Mesenchymal stem cell (in vitro differentiated cells and primary cell): ENCODE results near the gene NMNAT2.
A peak's percentile ranks its signal among the peaks of the same experiment; 100 is the strongest.
"Not testable (repeated sequence)": the region's sequence is repeated elsewhere in the genome, so short reads cannot be mapped to it uniquely, and the experiment has no call there.

ENCODE experiments used
- DNase-seq: peaks from one replicate; pipeline ENCODE4 v3.0.0-alpha.2; 2013
- H2AFZ ChIP-seq: one replicate; pipeline ENCODE4 v1.6.1; 2013; ENCODE audit warnings: low read depth, mild to moderate bottlenecking, control low read depth, inconsistent platforms, low read length, moderate library complexity
- H2AK5ac ChIP-seq: 2 replicates; pipeline ENCODE4 v1.6.1; 2013; ENCODE audit warnings: low read length, moderate library complexity, mild to moderate bottlenecking, inconsistent platforms; ENCODE audit not compliant: severe bottlenecking
- H2BK120ac ChIP-seq: one replicate; pipeline ENCODE4 v1.6.1; 2013; ENCODE audit warnings: low read depth, mild to moderate bottlenecking, inconsistent platforms, low read length, moderate library complexity
- H2BK12ac ChIP-seq, 2 experiments: one replicate each; pipeline ENCODE4 v1.6.1; 2013; ENCODE audit warnings: inconsistent platforms in 2 of 2, low read length in 2 of 2, mild to moderate bottlenecking in 2 of 2, moderate library complexity in 2 of 2, control low read depth in 1 of 2
- H2BK15ac ChIP-seq: one replicate; pipeline ENCODE4 v1.6.1; 2013; ENCODE audit warnings: mild to moderate bottlenecking, low read depth, inconsistent platforms; ENCODE audit not compliant: poor library complexity, severe bottlenecking
- H2BK5ac ChIP-seq: 2 replicates; pipeline ENCODE4 v1.6.1; 2013; ENCODE audit warnings: low read depth, mild to moderate bottlenecking, low read length, control low read depth, inconsistent platforms; ENCODE audit not compliant: poor library complexity, severe bottlenecking
- H3K14ac ChIP-seq, 2 experiments: one replicate each; pipeline ENCODE4 v1.6.1; 2013; ENCODE audit warnings: inconsistent platforms in 2 of 2, low read length in 2 of 2, control low read depth in 1 of 2, mild to moderate bottlenecking in 1 of 2, moderate library complexity in 1 of 2
- H3K18ac ChIP-seq, 2 experiments: one replicate each; pipeline ENCODE4 v1.6.1; 2013; ENCODE audit warnings: inconsistent platforms in 2 of 2, low read length in 2 of 2, control low read depth in 1 of 2, low read depth in 1 of 2, mild to moderate bottlenecking in 1 of 2
- H3K23ac ChIP-seq, 2 experiments: one replicate each; pipeline ENCODE4 v1.6.1; 2013; ENCODE audit warnings: inconsistent platforms in 2 of 2, low read length in 2 of 2, mild to moderate bottlenecking in 2 of 2, moderate library complexity in 2 of 2, control low read depth in 1 of 2
- H3K27ac ChIP-seq: 2 replicates; pipeline ENCODE4 v1.5.1; 2013; ENCODE audit warnings: mild to moderate bottlenecking, moderate library complexity, low read length, control low read depth, inconsistent platforms; ENCODE audit not compliant: poor library complexity, severe bottlenecking
- H3K27me3 ChIP-seq, 2 experiments: 2 replicates each; pipeline versions ENCODE4 v1.6.1 to v1.7.0; 2013; ENCODE audit warnings: low read length in 2 of 2, mild to moderate bottlenecking in 2 of 2, moderate library complexity in 2 of 2, control low read depth in 1 of 2, inconsistent platforms in 1 of 2; ENCODE audit not compliant: control insufficient read depth in 1 of 2, insufficient read depth in 1 of 2
- H3K36me3 ChIP-seq, 2 experiments: 2 replicates each; pipeline versions ENCODE4 v1.6.1 to v1.7.0; 2013; ENCODE audit warnings: low read length in 2 of 2, control low read depth in 1 of 2, inconsistent platforms in 1 of 2, low read depth in 1 of 2, mild to moderate bottlenecking in 1 of 2; ENCODE audit not compliant: insufficient read depth in 2 of 2, control insufficient read depth in 1 of 2
- H3K4ac ChIP-seq, 2 experiments: one replicate each; pipeline ENCODE4 v1.6.1; 2013; ENCODE audit warnings: inconsistent platforms in 2 of 2, low read length in 2 of 2, mild to moderate bottlenecking in 2 of 2, moderate library complexity in 2 of 2, control low read depth in 1 of 2, low read depth in 1 of 2
- H3K4me1 ChIP-seq: 2 replicates; pipeline ENCODE4 v1.6.1; 2013; ENCODE audit warnings: low read depth, low read length, control low read depth; ENCODE audit not compliant: control insufficient read depth, insufficient read depth
- H3K4me2 ChIP-seq: 2 replicates; pipeline ENCODE4 v1.6.1; 2013; ENCODE audit warnings: low read length, mild to moderate bottlenecking, inconsistent platforms; ENCODE audit not compliant: poor library complexity, severe bottlenecking
- H3K4me3 ChIP-seq, 2 experiments: 2 replicates each; pipeline versions ENCODE4 v1.5.1 to v1.7.0; 2013; ENCODE audit warnings: low read length in 2 of 2, mild to moderate bottlenecking in 2 of 2, control low read depth in 1 of 2, low read depth in 1 of 2; ENCODE audit not compliant: insufficient read depth in 1 of 2
- H3K79me1 ChIP-seq: replicated peaks from 2 replicates; pipeline ENCODE4 v1.6.1; 2013; ENCODE audit warnings: mild to moderate bottlenecking, control low read depth, low read length, inconsistent platforms; ENCODE audit not compliant: poor library complexity, severe bottlenecking
- H3K9ac ChIP-seq: 2 replicates; pipeline ENCODE4 v1.7.0; 2013; ENCODE audit warnings: mild to moderate bottlenecking, low read length, moderate library complexity
- H3K9me3 ChIP-seq: 2 replicates; pipeline ENCODE4 v1.7.0; 2013; ENCODE audit warnings: mild to moderate bottlenecking, low read length; ENCODE audit not compliant: control insufficient read depth
- H4K8ac ChIP-seq: one replicate; pipeline ENCODE4 v1.6.1; 2013; ENCODE audit warnings: inconsistent platforms, mild to moderate bottlenecking, low read length, moderate library complexity
- H4K91ac ChIP-seq: one replicate; pipeline ENCODE4 v1.6.1; 2013; ENCODE audit warnings: mild to moderate bottlenecking, low read length, inconsistent platforms
- WGBS: methylation state at CpG from one replicate; pipeline ENCODE4 v1.1.7; 2013; ENCODE audit warnings: mixed read lengths; 5-methylcytosine and 5-hydroxymethylcytosine counted together

The NMNAT2 gene

DNA sequence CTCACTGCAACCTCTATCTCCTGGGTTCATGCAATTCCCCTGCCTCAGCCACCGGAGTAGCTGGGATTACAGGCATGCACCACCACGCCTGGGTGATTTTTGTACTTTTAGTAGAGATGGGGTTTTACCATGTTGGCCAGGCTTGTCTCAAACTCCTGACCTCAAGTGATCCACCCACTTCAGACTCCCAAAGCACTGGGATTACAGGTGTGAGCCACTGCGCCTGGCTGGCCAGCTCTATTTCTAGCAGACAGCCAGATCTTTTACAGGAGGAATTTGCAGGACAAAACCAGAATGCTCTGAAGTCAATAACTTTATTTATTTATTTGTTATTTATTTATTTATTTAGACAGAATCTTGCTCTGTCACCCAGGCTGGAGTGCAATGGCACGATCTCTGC is 144.2 kb downstream of the NMNAT2 start:
- not testable (repeated sequence) for H2BK120ac ChIP-seq, H3K23ac ChIP-seq, H3K4ac ChIP-seq, H2AK5ac ChIP-seq, H3K36me3 ChIP-seq, H3K4me2 ChIP-seq, H4K8ac ChIP-seq, H3K9ac ChIP-seq, H2BK12ac ChIP-seq, DNase-seq, H2AFZ ChIP-seq, H2BK15ac ChIP-seq, H3K79me1 ChIP-seq, H4K91ac ChIP-seq, H2BK5ac ChIP-seq, H3K9me3 ChIP-seq, H3K14ac ChIP-seq, H3K27me3 ChIP-seq, H3K27ac ChIP-seq, H3K18ac ChIP-seq, H3K4me3 ChIP-seq
- peaks cover 12% of the 10 kb centered on the region for H3K4me1 ChIP-seq
- 98% methylated on average over 3 of the region's 4 CpGs for WGBS

DNA sequence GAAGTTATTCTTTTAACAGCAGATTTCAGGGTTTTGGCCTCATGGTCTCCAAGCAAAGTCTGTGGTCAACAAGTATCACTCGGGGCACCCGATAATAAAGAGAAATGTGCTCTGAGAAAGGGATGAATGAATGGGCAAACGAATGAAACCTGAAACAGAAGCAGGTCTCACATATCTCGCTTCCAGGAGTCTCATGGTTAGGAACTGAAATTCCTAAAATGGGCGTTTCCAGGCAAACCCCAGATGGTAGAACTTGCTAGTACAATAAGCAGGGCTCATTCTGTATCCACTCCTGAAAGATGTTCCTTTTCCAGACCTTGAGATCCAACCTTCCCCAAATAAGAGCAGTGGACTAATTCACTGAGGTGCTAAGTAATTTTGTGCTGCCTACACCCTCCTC is 144.9 kb downstream of the NMNAT2 start:
- 84% methylated on average over 5 of the region's 5 CpGs for WGBS
- Histone ChIP-seq H3K4me3 (no peak overlapping the region), H2BK12ac (peak overlapping the region in 1 of 2 experiments; percentile 67), H2BK5ac (no peak overlapping the region), H2AFZ (no peak overlapping the region), H3K4me2 (no peak overlapping the region), H3K27ac (no peak overlapping the region), H3K23ac (no peak overlapping the region), H2AK5ac (no peak overlapping the region), H3K79me1 (no peaks in the 10 kb centered on the region), H4K91ac (no peak overlapping the region), H3K9me3 (no peaks in the 10 kb centered on the region), H4K8ac (no peak overlapping the region), H2BK15ac (no peak overlapping the region), H3K36me3 (no peaks in the 10 kb centered on the region), H3K18ac (peak overlapping the region in 1 of 2 experiments; percentile 34), H3K9ac (peak overlapping the region; percentile 83), H3K4ac (peak overlapping the region in 1 of 2 experiments; percentile 73), H3K4me1 (peaks cover 5% of the 10 kb centered on the region), H2BK120ac (peak overlapping the region; percentile 64), H3K14ac (no peak overlapping the region), H3K27me3 (no peaks in the 10 kb centered on the region)
- peak; percentile 5 for DNase-seq

DNA sequence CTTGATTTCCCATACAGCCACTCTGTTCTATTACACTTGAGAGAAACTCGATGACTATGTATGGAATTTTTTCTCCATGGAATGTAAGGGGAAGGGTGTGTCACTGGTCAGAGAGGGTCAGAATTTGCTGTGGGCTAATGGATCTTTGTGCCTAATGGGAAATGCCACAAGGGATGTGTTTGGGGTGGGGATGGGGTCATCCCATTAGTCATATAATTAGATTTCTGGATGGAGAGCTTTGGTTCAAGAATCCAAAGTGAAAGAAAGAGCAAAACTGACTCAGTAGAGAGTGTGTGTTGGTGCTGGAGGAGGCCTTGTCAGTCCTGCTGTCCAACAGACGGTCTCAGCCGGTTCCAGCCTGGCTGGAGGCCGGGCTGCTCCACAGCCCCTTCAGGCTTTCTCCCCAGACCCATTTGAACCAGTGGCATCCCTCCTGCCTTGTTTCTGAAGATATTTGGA is 145.8 kb downstream of the NMNAT2 start:
- peak; percentile 77 for DNase-seq
- Histone ChIP-seq H3K79me1 (no peaks in the 10 kb centered on the region), H3K18ac (peak overlapping the region; percentile 0 to 82), H2BK12ac (peak overlapping the region in 1 of 2 experiments; percentile 7), H3K27me3 (no peaks in the 10 kb centered on the region), H3K36me3 (no peaks in the 10 kb centered on the region), H4K91ac (no peak overlapping the region), H2AK5ac (no peak overlapping the region), H3K9me3 (no peaks in the 10 kb centered on the region), H3K4ac (peak overlapping the region in 1 of 2 experiments; percentile 29), H3K4me1 (peaks cover 5% of the 10 kb centered on the region), H3K23ac (no peak overlapping the region), H2BK120ac (peak overlapping the region; percentile 64), H3K4me3 (no peak overlapping the region), H2BK15ac (no peak overlapping the region), H2BK5ac (no peak overlapping the region), H3K4me2 (no peak overlapping the region), H3K27ac (no peak overlapping the region), H3K9ac (peak overlapping the region; percentile 83), H2AFZ (no peak overlapping the region), H4K8ac (no peak overlapping the region), H3K14ac (no peak overlapping the region)
- WGBS = 54% methylated on average over 4 of the region's 4 CpGs

DNA sequence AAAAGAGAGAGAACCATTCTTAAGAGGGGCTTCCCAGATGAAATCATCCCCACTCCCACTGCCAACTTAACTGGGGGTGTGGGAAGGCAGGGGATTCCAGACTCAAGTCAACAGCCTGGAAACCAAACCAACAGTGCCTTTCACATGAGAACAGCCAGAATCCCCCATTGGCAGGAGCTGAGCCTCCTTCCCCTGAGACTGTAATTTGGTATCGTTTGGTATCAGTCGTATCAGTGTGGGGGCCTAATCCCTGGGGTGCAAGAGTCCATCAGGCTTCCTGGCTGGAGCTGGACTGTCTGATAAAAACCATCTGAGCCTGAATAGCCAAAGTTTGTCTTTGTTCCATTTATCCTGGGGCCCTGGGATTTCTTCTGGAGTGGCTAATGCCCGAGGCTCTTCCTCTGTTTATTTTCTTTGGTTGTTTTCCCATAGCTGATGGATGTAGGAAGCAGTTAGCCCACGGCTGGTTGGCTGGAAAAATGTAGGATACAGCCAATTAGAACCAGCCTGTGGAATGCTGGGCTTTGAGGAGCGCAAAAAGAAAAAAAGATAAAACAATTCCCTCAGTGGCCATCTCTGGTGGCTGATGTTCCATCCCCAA is 147.5 kb downstream of the NMNAT2 start:
- H3K23ac ChIP-seq = no peak overlapping the region
- peak overlapping the region; percentile 12 to 46 for H2BK12ac ChIP-seq
- 27% methylated on average over 5 of the region's 5 CpGs for WGBS
- no peak overlapping the region for H2BK120ac ChIP-seq
- H3K79me1 ChIP-seq = no peaks in the 10 kb centered on the region
- no peak overlapping the region for H2AFZ ChIP-seq
- DNase-seq = peak; percentile 78
- H2BK5ac ChIP-seq = no peak overlapping the region
- no peak overlapping the region for H3K18ac ChIP-seq
- H3K4me1 ChIP-seq = peaks cover 4% of the 10 kb centered on the region
- no peak overlapping the region for H3K14ac ChIP-seq
- H4K8ac ChIP-seq = no peak overlapping the region
- H2BK15ac ChIP-seq = no peak overlapping the region
- no peak overlapping the region for H4K91ac ChIP-seq
- no peaks in the 10 kb centered on the region for H3K27me3 ChIP-seq
- peak overlapping the region; percentile 54 for H3K9ac ChIP-seq
- H3K9me3 ChIP-seq = no peaks in the 10 kb centered on the region
- H2AK5ac ChIP-seq = no peak overlapping the region
- H3K4me2 ChIP-seq = no peak overlapping the region
- no peak overlapping the region for H3K4me3 ChIP-seq
- H3K4ac ChIP-seq = no peak overlapping the region
- no peaks in the 10 kb centered on the region for H3K36me3 ChIP-seq
- H3K27ac ChIP-seq = peak overlapping the region; percentile 41
